HG03558 (cell line): Measurements from ENCODE around the gene ABCC4.
A peak's percentile ranks its signal among the peaks of the same experiment; 100 is the strongest.
"Not testable (repeated sequence)": the region's sequence is repeated elsewhere in the genome, so short reads cannot be mapped to it uniquely, and the experiment has no call there.

ENCODE experiments used
- ATAC-seq: cut with Tn5 transposase; IDR thresholded peaks from one replicate; pipeline ENCODE4 v1.9.1; 2021; ENCODE audit warnings: moderate number of reproducible peaks; ENCODE audit not compliant: unreplicated experiment; ENCODE audit errors: extremely low read depth

Gene ABCC4

DNA sequence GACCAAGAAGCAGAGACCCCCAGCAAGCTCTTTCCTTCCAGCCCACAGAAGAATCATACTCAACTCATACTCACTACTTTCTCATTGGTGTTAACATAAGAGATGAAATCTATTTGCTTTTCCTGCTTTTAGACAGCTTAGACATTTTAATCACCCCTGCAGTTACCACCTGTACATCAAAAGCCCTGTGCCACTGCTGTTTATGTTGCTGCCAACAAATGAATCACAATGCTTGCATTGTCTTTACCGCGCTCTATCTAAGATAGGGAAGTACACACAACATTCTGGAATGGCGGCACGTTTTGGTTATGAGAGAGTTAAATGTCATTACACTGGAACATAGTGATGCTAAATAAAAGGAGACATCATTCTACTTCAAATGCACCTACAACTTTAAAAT lies 95.1 kb downstream of the ABCC4 start:
- no peak for ATAC-seq

GRCh38 chr13:95204231-95204765 lies 97.0 kb downstream of the ABCC4 start:
- ATAC-seq = no peak

- ATAC-seq = no peak
Observed at GRCh38 chr13:95201814-95202651, 99.2 kb downstream of the ABCC4 start.

GRCh38 chr13:95200386-95200957 lies 100.8 kb downstream of the ABCC4 start:
- ATAC-seq = not testable (repeated sequence)

DNA sequence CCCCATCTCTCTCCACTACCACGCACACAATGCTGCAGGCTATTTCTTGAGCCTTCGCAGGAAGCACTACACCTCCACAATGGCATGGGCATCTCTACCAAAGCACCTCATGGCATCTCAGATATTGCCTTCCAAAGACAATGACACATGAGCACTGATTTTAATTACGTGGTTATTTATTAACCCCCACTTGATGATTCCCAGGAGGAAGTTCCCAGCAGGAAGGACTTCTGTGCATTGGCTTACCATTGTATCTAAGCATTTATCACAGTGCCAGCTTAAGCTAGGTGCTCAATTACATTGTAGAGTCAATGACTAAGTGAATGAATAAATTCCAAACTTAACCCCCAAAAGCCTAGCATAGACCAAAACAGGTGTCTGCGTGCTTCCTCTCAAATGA lies 101.4 kb downstream of the ABCC4 start:
- ATAC-seq = no peak

DNA sequence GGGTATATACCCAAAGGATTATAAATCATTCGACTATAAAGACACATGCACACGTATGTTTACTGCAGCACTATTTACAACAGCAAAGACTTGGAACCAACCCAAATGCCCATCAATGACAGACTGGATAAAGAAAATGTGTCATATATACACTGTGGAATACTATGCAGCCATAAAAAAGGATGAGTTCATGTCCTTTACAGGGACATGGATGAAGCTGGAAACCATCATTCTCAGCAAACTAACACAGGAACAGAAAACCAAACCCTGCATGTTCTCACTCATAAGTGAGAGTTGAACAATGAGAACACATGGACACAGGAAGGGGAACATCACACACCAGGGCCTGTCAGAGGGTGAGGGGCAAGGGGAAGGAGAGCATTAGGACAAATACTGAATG lies 102.6 kb downstream of the ABCC4 start:
- not testable (repeated sequence) for ATAC-seq

GRCh38 chr13:95197548-95197947 lies 103.7 kb downstream of the ABCC4 start:
- no peak for ATAC-seq

- no peak for ATAC-seq
Observed at GRCh38 chr13:95195146-95195545, 106.1 kb downstream of the ABCC4 start.

DNA sequence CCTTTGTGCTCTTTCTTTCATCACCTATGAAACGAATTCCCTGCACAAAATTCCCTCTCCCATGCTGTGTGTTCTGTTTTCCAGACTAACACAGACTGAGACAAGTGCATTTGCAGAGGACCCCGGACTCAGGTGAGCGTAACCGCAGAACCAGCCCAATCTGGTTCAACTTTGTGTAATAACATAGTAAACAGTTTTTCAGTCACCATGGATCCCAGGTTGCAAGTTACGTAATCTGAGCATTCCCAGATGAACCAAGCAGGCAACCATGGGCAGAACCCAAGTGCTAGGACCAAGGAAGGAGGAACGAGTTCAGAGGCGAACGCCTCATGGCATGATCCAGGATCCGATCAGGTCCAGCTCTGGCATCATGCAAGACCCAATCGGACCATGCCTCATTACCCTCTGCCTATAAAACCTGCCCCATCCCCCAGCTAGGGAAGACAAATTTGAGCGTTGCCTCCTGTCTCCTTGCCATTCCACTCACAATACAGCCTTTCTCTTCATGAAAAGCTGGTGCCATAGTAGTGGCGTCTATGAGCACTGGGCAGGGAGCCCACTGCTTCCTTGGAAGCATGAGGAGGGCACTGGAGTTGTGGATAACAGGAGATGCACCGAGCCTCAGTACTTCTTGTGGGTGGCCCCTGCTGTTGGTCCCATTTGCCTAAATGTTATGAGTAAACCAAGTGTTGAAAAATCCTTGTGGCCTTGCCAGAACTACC lies 107.6 kb downstream of the ABCC4 start:
- no peak for ATAC-seq

GRCh38 chr13:95192998-95193397 lies 108.3 kb downstream of the ABCC4 start:
- no peak for ATAC-seq

DNA sequence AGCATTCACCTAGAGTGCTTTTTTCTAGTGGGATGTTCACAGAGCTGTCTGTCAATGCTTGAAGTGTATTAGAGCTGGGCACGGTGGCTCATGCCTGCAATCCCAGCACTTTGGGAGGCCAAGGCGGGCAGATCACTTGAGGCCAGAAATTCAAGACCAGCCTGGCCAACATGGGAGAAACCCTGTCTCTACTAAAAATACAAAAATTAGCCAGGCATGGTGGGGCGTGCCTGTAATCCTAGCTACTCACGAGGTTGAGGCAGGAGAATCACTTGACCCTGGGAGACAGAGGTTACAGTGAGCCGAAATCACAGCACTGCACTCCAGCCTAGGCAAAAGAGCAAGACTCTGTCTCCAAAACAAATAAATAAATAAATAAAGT lies 108.7 kb downstream of the ABCC4 start:
- not testable (repeated sequence) for ATAC-seq

- ATAC-seq = peak; percentile 76
Observed at GRCh38 chr13:95191821-95192563, 109.3 kb downstream of the ABCC4 start.

GRCh38 chr13:95188128-95188527 lies 113.1 kb downstream of the ABCC4 start:
- no peak for ATAC-seq

DNA sequence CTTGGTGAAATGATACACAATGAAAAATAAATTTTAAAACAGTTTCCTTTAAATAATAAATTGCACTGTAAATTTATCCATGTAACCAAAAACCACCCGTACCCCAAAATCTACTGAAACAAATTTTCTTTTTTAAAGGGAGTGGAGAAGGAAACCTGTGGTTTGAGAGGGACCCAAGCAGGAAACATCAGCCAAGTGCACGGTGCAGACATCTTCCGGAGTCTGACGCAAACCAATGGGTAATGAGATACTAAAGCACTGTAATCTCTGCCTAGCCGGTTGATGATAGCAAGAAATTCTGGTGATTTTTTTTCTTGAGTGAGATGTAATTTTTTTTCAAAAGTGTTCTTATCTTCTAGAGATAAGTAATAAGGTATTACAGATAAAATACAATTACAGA lies 115.4 kb downstream of the ABCC4 start:
- no peak for ATAC-seq

GRCh38 chr13:95185311-95185710 lies 115.9 kb downstream of the ABCC4 start:
- ATAC-seq = no peak

DNA sequence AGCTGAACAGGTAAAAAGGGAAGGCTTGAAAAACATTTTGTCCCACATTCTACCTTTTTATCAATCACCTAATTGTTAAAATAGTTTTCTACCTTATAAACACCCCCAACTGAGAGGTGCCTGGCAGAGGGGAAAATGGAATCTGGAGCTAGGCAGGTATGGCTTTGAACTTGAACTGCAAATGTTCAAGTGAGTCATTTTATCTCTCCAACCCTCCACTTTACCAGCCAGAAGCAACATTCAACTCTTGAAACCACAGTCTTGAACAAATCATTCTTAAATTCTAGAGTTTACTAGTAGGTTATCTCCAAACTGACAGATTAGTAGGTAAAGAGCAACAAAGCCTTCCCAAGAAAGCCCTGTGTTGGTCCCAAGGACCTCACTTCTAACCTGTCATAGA lies 116.9 kb downstream of the ABCC4 start:
- no peak for ATAC-seq

GRCh38 chr13:95182570-95183265 lies 118.5 kb downstream of the ABCC4 start:
- no peak for ATAC-seq

DNA sequence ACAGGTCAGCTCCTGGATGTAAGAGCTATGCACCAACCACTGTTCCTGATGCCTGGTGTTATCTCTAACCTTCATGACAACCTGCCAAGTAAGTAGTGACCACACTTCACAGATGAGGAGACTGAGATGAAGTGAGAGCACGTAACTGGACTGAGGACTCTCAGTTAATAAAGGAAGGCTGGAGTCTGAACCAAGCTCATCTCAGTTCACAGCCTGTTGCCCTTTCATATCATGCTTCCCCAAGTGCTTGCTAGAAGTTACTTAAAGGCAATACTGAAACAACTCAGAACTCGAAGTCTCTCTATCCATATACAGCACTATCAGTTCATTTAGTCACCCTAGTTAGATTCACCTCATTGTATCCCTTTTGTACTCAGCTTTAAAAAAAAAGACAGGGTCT lies 119.7 kb downstream of the ABCC4 start:
- ATAC-seq = peak; percentile 69

GRCh38 chr13:95180513-95181245 lies 120.6 kb downstream of the ABCC4 start:
- ATAC-seq = no peak
